22Rv1 (cell line): ENCODE results near the gene POC1B.

ENCODE experiments used
- H3K27ac ChIP-seq: fragments of 450-650 bp; 2 replicates; pipeline ENCODE4 v1.5.1; 2017
- ZFX ChIP-seq: fragments of 450-650 bp; IDR thresholded peaks from 2 replicates; pipeline ENCODE4 v1.6.1; 2017; ENCODE audit warnings: antibody characterized with exemption, borderline replicate concordance
- TF ChIP-seq, protein P1 (sequence below): fragments of 450-650 bp; IDR thresholded peaks from 2 replicates; pipeline ENCODE4 v1.5.1; 2017; ENCODE audit warnings: mild to moderate bottlenecking

The POC1B gene

DNA sequence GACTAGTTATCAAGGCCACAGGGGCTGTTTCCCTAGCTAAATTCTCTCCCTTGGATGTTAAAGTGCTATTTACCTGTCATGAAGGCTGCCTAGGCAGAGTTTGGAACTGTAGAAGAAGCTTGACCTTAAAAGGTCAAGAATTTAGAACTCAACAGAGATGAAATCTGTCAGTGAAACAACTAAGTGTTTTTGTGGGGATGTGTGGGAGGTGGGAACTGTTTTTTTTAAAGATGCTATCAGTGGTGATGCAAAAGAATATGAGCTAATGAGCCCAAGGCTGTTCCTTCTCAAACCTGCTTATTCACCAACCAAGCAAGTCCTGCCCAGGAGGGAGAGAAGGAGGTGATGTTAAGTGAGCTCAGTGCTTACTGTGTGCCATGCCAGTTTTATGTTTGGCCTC, 40.8 kb upstream of the POC1B start:
- H3K27ac ChIP-seq = peak overlapping the region; percentile 52
- TF ChIP-seq, protein P1, sequence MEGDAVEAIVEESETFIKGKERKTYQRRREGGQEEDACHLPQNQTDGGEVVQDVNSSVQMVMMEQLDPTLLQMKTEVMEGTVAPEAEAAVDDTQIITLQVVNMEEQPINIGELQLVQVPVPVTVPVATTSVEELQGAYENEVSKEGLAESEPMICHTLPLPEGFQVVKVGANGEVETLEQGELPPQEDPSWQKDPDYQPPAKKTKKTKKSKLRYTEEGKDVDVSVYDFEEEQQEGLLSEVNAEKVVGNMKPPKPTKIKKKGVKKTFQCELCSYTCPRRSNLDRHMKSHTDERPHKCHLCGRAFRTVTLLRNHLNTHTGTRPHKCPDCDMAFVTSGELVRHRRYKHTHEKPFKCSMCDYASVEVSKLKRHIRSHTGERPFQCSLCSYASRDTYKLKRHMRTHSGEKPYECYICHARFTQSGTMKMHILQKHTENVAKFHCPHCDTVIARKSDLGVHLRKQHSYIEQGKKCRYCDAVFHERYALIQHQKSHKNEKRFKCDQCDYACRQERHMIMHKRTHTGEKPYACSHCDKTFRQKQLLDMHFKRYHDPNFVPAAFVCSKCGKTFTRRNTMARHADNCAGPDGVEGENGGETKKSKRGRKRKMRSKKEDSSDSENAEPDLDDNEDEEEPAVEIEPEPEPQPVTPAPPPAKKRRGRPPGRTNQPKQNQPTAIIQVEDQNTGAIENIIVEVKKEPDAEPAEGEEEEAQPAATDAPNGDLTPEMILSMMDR = no peak
- no peak for TF ChIP-seq ZFX

DNA sequence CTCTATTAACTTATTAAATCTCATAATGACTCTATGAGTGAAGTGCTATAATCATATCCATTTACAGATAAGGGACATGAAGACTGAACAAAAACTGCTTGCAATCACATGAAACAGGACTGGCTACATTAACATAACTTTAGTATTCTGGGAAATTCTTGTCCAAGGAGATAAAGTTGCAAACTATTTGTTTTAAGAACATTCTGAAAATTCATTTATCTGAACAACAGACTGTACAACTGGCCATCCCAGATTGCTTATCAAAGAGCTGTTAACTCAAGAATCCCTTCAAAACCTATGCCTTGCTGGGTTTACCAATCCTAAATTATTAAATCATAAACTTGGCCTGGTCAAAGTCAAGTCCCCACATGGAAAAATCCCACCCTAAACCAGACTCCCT, 39.2 kb upstream of the POC1B start:
- TF ChIP-seq, protein P1 = no peak
- TF ChIP-seq ZFX = no peak

DNA sequence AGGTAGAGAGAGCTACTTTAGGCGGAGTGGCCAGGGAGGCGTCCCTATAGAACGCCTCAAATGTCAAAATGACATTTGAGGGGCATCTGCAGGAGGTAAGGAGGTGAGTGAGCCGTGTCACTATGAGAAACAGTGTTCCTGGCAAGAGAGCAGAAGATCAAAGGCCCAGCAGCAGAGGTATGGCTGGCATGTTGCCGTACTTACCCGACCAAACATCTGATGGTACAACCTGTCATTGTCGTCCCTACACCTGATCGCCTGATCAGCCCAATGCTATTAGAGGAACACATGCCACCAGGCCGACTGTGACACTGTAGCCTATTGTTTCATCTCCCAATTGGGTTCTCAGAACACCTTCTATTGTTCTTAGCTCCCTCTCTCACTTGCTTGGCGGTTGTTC, 33.9 kb upstream of the POC1B start:
- no peak overlapping the region for H3K27ac ChIP-seq
- TF ChIP-seq, protein P1 = no peak
- no peak for TF ChIP-seq ZFX

More for the DNA sequence above, 39.2 kb upstream of the POC1B start:
- H3K27ac ChIP-seq = no peak overlapping the region

DNA sequence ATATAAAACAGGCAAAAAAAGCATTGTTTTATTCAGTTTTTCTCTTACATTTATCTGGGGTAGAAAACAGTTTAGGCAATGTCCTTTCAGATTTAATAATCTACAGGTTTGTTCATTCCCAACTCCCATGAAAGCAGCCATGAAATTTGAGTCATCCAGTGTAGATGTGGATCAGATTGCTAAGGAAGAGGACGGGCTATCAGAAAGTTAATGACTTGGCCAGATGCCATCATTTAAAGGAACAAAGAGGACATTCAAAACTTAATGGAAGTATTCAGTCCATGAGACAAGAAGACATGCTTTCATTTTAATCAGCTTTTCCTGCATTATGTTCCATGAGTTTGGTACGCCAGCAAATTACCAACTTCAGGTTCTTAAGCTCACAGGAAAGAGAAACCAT, 31.1 kb upstream of the POC1B start:
- H3K27ac ChIP-seq = no peak overlapping the region

DNA sequence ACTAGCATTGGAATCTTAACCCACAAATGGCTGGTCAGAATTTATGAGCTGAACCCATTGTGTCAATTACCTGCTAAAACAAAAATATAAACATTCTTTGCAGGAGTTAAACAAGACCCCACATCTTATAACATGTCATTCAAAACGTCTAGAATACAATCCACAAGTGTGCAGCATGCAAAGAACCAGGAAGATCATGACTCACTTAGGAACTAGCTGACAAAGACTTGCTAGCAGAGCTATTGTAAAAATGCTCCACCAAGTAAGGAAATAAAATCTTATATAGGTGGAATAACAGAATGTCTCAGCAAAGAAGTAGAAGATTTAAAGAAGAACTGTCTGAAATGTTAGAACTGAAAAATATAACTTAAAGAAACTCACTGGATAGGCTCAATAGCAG, 26.5 kb upstream of the POC1B start:
- H3K27ac ChIP-seq = no peak overlapping the region
- TF ChIP-seq, protein P1 = no peak
- no peak for TF ChIP-seq ZFX

More for the DNA sequence above, 31.1 kb upstream of the POC1B start:
- TF ChIP-seq, protein P1 = no peak
- no peak for TF ChIP-seq ZFX

DNA sequence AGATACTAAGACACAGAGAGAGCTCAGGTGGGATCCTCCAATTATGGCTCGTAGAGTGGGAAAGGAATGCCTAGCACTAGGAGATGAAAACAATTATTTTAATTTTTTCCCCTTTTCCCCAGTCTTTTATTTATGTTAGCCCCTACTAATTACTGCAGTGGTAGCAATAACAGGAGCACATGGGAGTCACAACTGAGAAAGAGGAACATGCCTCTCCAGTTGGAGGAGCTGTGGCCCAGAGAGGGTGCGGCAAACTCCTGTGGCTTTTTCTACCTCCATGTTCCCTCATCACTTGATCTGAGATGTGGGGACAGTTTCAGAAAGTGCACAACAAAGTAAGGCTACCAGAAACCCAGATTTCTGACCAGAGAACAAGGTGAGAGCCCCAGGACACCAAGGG, 25.9 kb upstream of the POC1B start:
- TF ChIP-seq, protein P1 = no peak
- TF ChIP-seq ZFX = no peak
- no peak overlapping the region for H3K27ac ChIP-seq

DNA sequence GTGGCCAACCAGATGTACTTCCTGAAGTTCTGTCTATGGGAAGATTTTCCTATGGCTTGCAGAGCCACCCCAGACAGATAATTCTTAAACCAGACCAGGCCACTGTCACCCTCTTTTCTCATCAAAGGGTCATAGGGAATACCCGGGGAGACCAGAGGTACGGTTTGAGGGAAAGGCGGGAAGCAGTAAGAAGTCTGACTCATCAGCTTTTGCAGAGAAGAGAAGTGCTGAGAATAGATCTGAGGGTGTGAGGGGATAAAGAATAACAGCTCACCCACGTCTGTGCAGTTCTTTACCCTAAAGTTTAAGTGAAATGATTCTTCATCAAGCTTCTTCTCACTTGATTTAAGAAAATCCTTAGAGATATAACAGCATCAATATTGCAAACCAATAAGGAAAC, 21.3 kb upstream of the POC1B start:
- H3K27ac ChIP-seq = no peak overlapping the region
- TF ChIP-seq, protein P1 = no peak
- TF ChIP-seq ZFX = no peak
